ENCODE data around the gene IL1F10.

GRCh38 chr2:113088213-113088992, 20.6 kb downstream of the IL1F10 start:
- no peak for TF ChIP-seq POLR2AphosphoS5 (IDR thresholded peaks at IDR 0.05; ENCODE audit: low read depth)
- TF ChIP-seq, protein P1, sequence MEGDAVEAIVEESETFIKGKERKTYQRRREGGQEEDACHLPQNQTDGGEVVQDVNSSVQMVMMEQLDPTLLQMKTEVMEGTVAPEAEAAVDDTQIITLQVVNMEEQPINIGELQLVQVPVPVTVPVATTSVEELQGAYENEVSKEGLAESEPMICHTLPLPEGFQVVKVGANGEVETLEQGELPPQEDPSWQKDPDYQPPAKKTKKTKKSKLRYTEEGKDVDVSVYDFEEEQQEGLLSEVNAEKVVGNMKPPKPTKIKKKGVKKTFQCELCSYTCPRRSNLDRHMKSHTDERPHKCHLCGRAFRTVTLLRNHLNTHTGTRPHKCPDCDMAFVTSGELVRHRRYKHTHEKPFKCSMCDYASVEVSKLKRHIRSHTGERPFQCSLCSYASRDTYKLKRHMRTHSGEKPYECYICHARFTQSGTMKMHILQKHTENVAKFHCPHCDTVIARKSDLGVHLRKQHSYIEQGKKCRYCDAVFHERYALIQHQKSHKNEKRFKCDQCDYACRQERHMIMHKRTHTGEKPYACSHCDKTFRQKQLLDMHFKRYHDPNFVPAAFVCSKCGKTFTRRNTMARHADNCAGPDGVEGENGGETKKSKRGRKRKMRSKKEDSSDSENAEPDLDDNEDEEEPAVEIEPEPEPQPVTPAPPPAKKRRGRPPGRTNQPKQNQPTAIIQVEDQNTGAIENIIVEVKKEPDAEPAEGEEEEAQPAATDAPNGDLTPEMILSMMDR (IDR thresholded peaks at IDR 0.05; ENCODE audit: insufficient read depth, low read length), result no peak

Measured in HL-60 (cell line).